GM12878 (cell line): Measurements from ENCODE around the gene ERAL1.

Experiments used
- CTCF ChIP-seq, 3 experiments: IDR thresholded peaks in 2 of 3; conservative IDR thresholded peaks in 1 of 3; 2 replicates each; pipeline ENCODE4 v1.5.1; 2011; ENCODE audit warnings: low read depth in 3 of 3, low read length in 3 of 3, mild to moderate bottlenecking in 3 of 3, control low read depth in 2 of 3, moderate library complexity in 2 of 3, inconsistent platforms in 1 of 3, mixed read lengths in 1 of 3; ENCODE audit not compliant: control insufficient read depth in 2 of 3, insufficient read depth in 1 of 3; ENCODE audit errors: extremely low read depth in 1 of 3
- FOXM1 ChIP-seq: IDR thresholded peaks from 2 replicates; pipeline ENCODE4 v1.6.1; 2012; ENCODE audit warnings: low read depth, mild to moderate bottlenecking, inconsistent platforms, low read length, moderate library complexity
- LARP7 ChIP-seq: fragments of 450-650 bp; IDR thresholded peaks from 2 replicates; pipeline ENCODE4 v1.6.1; 2017; ENCODE audit warnings: mild to moderate bottlenecking
- MTA3 ChIP-seq: IDR thresholded peaks from 2 replicates; pipeline ENCODE4 v1.6.1; 2012; ENCODE audit warnings: low read length, inconsistent platforms, borderline replicate concordance
- MYC ChIP-seq: IDR thresholded peaks from 2 replicates; pipeline ENCODE4 v1.6.1; 2011; ENCODE audit warnings: mild to moderate bottlenecking, low read length, moderate library complexity, inconsistent platforms; ENCODE audit not compliant: insufficient read depth, insufficient replicate concordance, insufficient read length, severe bottlenecking
- POLR2A ChIP-seq: IDR thresholded peaks from 2 replicates; pipeline ENCODE4 v1.6.1; 2011; ENCODE audit warnings: low read depth, mild to moderate bottlenecking, low read length
- REST ChIP-seq: IDR thresholded peaks from 2 replicates; pipeline ENCODE4 v1.6.1; 2012; ENCODE audit warnings: mild to moderate bottlenecking, low read depth, low read length
- SMAD1 ChIP-seq: fragments of 450-650 bp; IDR thresholded peaks from 2 replicates; pipeline ENCODE4 v1.6.1; 2018; ENCODE audit warnings: mild to moderate bottlenecking, low read depth; ENCODE audit not compliant: partially characterized antibody

- no peak for TF ChIP-seq REST
- TF ChIP-seq POLR2A = no peak
- no peak for TF ChIP-seq SMAD1
- no peak for TF ChIP-seq CTCF (IDR thresholded peaks at IDR 0.05 in 2 of 3, conservative IDR thresholded peaks at IDR 0.05 in 1 of 3; ENCODE audit: control insufficient read depth in 2 of 3, extremely low read depth in 1 of 3, insufficient read depth in 1 of 3, low read depth in 3 of 3, low read length in 3 of 3)
- no peak for TF ChIP-seq MTA3
- TF ChIP-seq MYC = no peak
- TF ChIP-seq LARP7 = no peak
- no peak for TF ChIP-seq FOXM1
Measured at GRCh38 chr17:28843816-28844148, 11.0 kb upstream of the ERAL1 start.
